ENCODE data around the gene BRAT1. TPM values are rescaled to one million over a fixed set of nuclear protein-coding genes. Genes with fewer than 3 reads are reported as not detected.
"Not testable (repeated sequence)": the region's sequence is repeated elsewhere in the genome, so short reads cannot be mapped to it uniquely, and the experiment has no call there.

Gene BRAT1
- polyA plus RNA-seq, 1 donor from 2014 or later: 60.3 TPM

GRCh38 chr7:2539031-2539911 is 16.1 kb downstream of the BRAT1 start:
- no peaks in the 10 kb centered on the region for H3K9me3 ChIP-seq (ENCODE audit: low read length)
- H3K4me2 ChIP-seq (ENCODE audit: low read length): no peak overlapping the region
- H3F3A ChIP-seq (ENCODE audit: insufficient read depth, low read length, poor library complexity, severe bottlenecking): no peaks in the 10 kb centered on the region
- no peaks in the 10 kb centered on the region for H4K20me1 ChIP-seq (ENCODE audit: insufficient read depth)
- no peak overlapping the region for H3K4me3 ChIP-seq (ENCODE audit: low read length)
- H3K36me3 ChIP-seq (ENCODE audit: insufficient read depth, low read length): no peaks in the 10 kb centered on the region
- H3K27ac ChIP-seq (ENCODE audit: low read length): no peak overlapping the region
- no peak overlapping the region for H3K9ac ChIP-seq (ENCODE audit: low read length)
- H2AFZ ChIP-seq (ENCODE audit: low read depth, low read length): no peak overlapping the region
- H3K79me2 ChIP-seq (replicated peaks; ENCODE audit: insufficient read depth, low read length): no peaks in the 10 kb centered on the region
- no peaks in the 10 kb centered on the region for H3K27me3 ChIP-seq (ENCODE audit: insufficient read depth, low read depth, low read length)
- TF ChIP-seq RAD21 (conservative IDR thresholded peaks at IDR 0.05) (no peak), SMC3 (conservative IDR thresholded peaks at IDR 0.05; ENCODE audit: poor library complexity) (no peak), MXI1 (conservative IDR thresholded peaks at IDR 0.05; ENCODE audit: poor library complexity, severe bottlenecking) (no peak), EP300 (conservative IDR thresholded peaks at IDR 0.05; ENCODE audit: poor library complexity, severe bottlenecking) (no peak), POLR2AphosphoS5 (IDR thresholded peaks at IDR 0.05) (no peak), EZH2 (IDR thresholded peaks at IDR 0.05; ENCODE audit: borderline replicate concordance, insufficient read depth, low read length, poor library complexity, severe bottlenecking) (no peak), CTCF (IDR thresholded peaks at IDR 0.05; ENCODE audit: poor library complexity, severe bottlenecking) (no peak), REST (IDR thresholded peaks at IDR 0.05; ENCODE audit: borderline replicate concordance) (no peak), TAF1 (IDR thresholded peaks at IDR 0.05; ENCODE audit: low read depth) (no peak)
- no peaks in the 10 kb centered on the region for H3K9me2 ChIP-seq (ENCODE audit: insufficient read depth, low read length)

GRCh38 chr7:2537981-2538851 is 17.1 kb downstream of the BRAT1 start:
- H3K4me2 ChIP-seq (ENCODE audit: low read length): no peak overlapping the region
- no peaks in the 10 kb centered on the region for H3K9me3 ChIP-seq (ENCODE audit: low read length)
- H3K36me3 ChIP-seq (ENCODE audit: insufficient read depth, low read length): no peaks in the 10 kb centered on the region
- no peak overlapping the region for H3K9ac ChIP-seq (ENCODE audit: low read length)
- H3K79me2 ChIP-seq (replicated peaks; ENCODE audit: insufficient read depth, low read length): no peaks in the 10 kb centered on the region
- H3F3A ChIP-seq (ENCODE audit: insufficient read depth, low read length, poor library complexity, severe bottlenecking): no peaks in the 10 kb centered on the region
- H3K9me2 ChIP-seq (ENCODE audit: insufficient read depth, low read length): no peaks in the 10 kb centered on the region
- H4K20me1 ChIP-seq (ENCODE audit: insufficient read depth): no peaks in the 10 kb centered on the region
- no peaks in the 10 kb centered on the region for H3K27me3 ChIP-seq (ENCODE audit: insufficient read depth, low read depth, low read length)
- H3K27ac ChIP-seq (ENCODE audit: low read length): no peak overlapping the region
- H3K4me3 ChIP-seq (ENCODE audit: low read length): no peak overlapping the region
- H2AFZ ChIP-seq (ENCODE audit: low read depth, low read length): no peak overlapping the region
- TF ChIP-seq TAF1 (IDR thresholded peaks at IDR 0.05; ENCODE audit: low read depth) (no peak), EZH2 (IDR thresholded peaks at IDR 0.05; ENCODE audit: borderline replicate concordance, insufficient read depth, low read length, poor library complexity, severe bottlenecking) (no peak), SMC3 (conservative IDR thresholded peaks at IDR 0.05; ENCODE audit: poor library complexity) (no peak), CTCF (IDR thresholded peaks at IDR 0.05; ENCODE audit: poor library complexity, severe bottlenecking) (no peak)

GRCh38 chr7:2535872-2536627 is 19.3 kb downstream of the BRAT1 start:
- H3K4me2 ChIP-seq (ENCODE audit: low read length); H3K4me3 ChIP-seq (ENCODE audit: low read length); H3K9ac ChIP-seq (ENCODE audit: low read length); H2AFZ ChIP-seq (ENCODE audit: low read depth, low read length); H4K20me1 ChIP-seq (ENCODE audit: insufficient read depth); H3F3A ChIP-seq (ENCODE audit: insufficient read depth, low read length, poor library complexity, severe bottlenecking); H3K9me3 ChIP-seq (ENCODE audit: low read length); H3K79me2 ChIP-seq (replicated peaks; ENCODE audit: insufficient read depth, low read length); H3K9me2 ChIP-seq (ENCODE audit: insufficient read depth, low read length); H3K27me3 ChIP-seq (ENCODE audit: insufficient read depth, low read depth, low read length); H3K27ac ChIP-seq (ENCODE audit: low read length); H3K36me3 ChIP-seq (ENCODE audit: insufficient read depth, low read length): not testable (repeated sequence)
